HepG2 (cell line): ENCODE data around the gene MLXIPL. TPM values are rescaled to one million over a fixed set of nuclear protein-coding genes. Genes with fewer than 3 reads are reported as not detected.

Experiments used
- BCL6 ChIP-seq: IDR thresholded peaks from 2 replicates; pipeline ENCODE4 v1.6.1; 2016; ENCODE audit warnings: missing genetic modification reagents, missing compliant biosample characterization
- CTCF ChIP-seq: sonication (generic); formaldehyde crosslinking; IDR thresholded peaks from 2 replicates; pipeline ENCODE4 v1.5.0; 2020; ENCODE audit warnings: mild to moderate bottlenecking, missing genetic modification reagents, moderate library complexity
- HDAC6 ChIP-seq: fragments of 200-600 bp; sonication (generic); IDR thresholded peaks from 2 replicates; pipeline ENCODE4 v1.7.0; 2017; ENCODE audit warnings: mild to moderate bottlenecking, antibody characterized with exemption, low read length, low read depth
- HMG20B ChIP-seq: conservative IDR thresholded peaks from 2 replicates; pipeline ENCODE4 v1.6.1; 2016; ENCODE audit warnings: missing genetic modification reagents, missing compliant biosample characterization
- NFE2L1 ChIP-seq: sonication (generic); formaldehyde crosslinking; IDR thresholded peaks from 2 replicates; pipeline ENCODE4 v1.4.0; 2020; ENCODE audit warnings: missing genetic modification reagents, mild to moderate bottlenecking, borderline replicate concordance
- NFIC ChIP-seq: IDR thresholded peaks from 2 replicates; pipeline ENCODE4 v1.6.1; 2012; ENCODE audit warnings: mild to moderate bottlenecking, low read length, inconsistent platforms
- NR0B2 ChIP-seq: sonication (generic); formaldehyde crosslinking; IDR thresholded peaks from 2 replicates; pipeline ENCODE4 v1.4.0; 2020; ENCODE audit warnings: mild to moderate bottlenecking, missing genetic modification reagents
- RAD21 ChIP-seq: fragments of 450-650 bp; formaldehyde crosslinking; IDR thresholded peaks from 2 replicates; pipeline ENCODE4 v1.5.0; 2020; ENCODE audit warnings: mild to moderate bottlenecking
- RBFOX2 ChIP-seq: fragments of 200-400 bp; formaldehyde crosslinking; IDR thresholded peaks from 2 replicates; pipeline ENCODE4 v1.6.1; 2017; ENCODE audit warnings: low read depth, mild to moderate bottlenecking, low read length
- SMAD1 ChIP-seq: sonication (generic); formaldehyde crosslinking; IDR thresholded peaks from 2 replicates; pipeline ENCODE4 v1.4.0; 2020; ENCODE audit warnings: missing genetic modification reagents, low read depth, mild to moderate bottlenecking, borderline replicate concordance
- SOX5 ChIP-seq: IDR thresholded peaks from 2 replicates; pipeline ENCODE4 v1.6.1; 2016; ENCODE audit warnings: borderline replicate concordance
- SOX6 ChIP-seq, 2 experiments: fragments of 450-650 bp in 1 of 2; sonication (generic) in 1 of 2; formaldehyde crosslinking in 1 of 2; IDR thresholded peaks; 2 replicates each; pipeline versions ENCODE4 v1.4.0 to v1.6.1; 2017 to 2020; ENCODE audit warnings: antibody characterized with exemption in 1 of 2, mild to moderate bottlenecking in 1 of 2, missing genetic modification reagents in 1 of 2
- THAP9 ChIP-seq: sonication (generic); formaldehyde crosslinking; IDR thresholded peaks from 2 replicates; pipeline ENCODE4; 2020; ENCODE audit warnings: missing genetic modification reagents, mild to moderate bottlenecking, borderline replicate concordance
- ZFP36L2 ChIP-seq: sonication (generic); formaldehyde crosslinking; IDR thresholded peaks from 2 replicates; pipeline ENCODE4 v1.4.0; 2020; ENCODE audit warnings: missing genetic modification reagents
- ZNF180 ChIP-seq: sonication (generic); formaldehyde crosslinking; IDR thresholded peaks from 2 replicates; pipeline ENCODE4 v1.4.0; 2020; ENCODE audit warnings: low read depth, missing genetic modification reagents, borderline replicate concordance
- ZNF34 ChIP-seq: sonication (generic); formaldehyde crosslinking; IDR thresholded peaks from 2 replicates; pipeline ENCODE4 v1.4.0; 2020; ENCODE audit warnings: mild to moderate bottlenecking, missing genetic modification reagents, borderline replicate concordance
- ZNF563 ChIP-seq: sonication (generic); formaldehyde crosslinking; IDR thresholded peaks from 2 replicates; pipeline ENCODE4 v1.8.0; 2022; ENCODE audit warnings: mild to moderate bottlenecking, moderate library complexity, missing genetic modification reagents
- ZNF589 ChIP-seq: sonication (generic); formaldehyde crosslinking; conservative IDR thresholded peaks from 2 replicates; pipeline ENCODE4 v1.8.0; 2022; ENCODE audit warnings: mild to moderate bottlenecking, moderate library complexity, missing genetic modification reagents
- ZNF691 ChIP-seq: sonication (generic); formaldehyde crosslinking; IDR thresholded peaks from 2 replicates; pipeline ENCODE4 v1.4.0; 2020; ENCODE audit warnings: missing genetic modification reagents, low read depth, mild to moderate bottlenecking, borderline replicate concordance
- ZUFSP ChIP-seq: sonication (generic); formaldehyde crosslinking; IDR thresholded peaks from 2 replicates; pipeline ENCODE4 v1.9.0; 2021; ENCODE audit warnings: missing genetic modification reagents, mild to moderate bottlenecking, borderline replicate concordance
- polyA plus RNA-seq, 8 experiments: library from polyadenylated mRNA; depleted of rRNA in 3 of 8; stranded (reverse) in 7 of 8; unstranded in 1 of 8; fragments of >200 nt; fragmentation: Illumina TruSeq in 4 of 8; extraction: Trizol in 4 of 8; gene quantifications; 2 replicates each; pipeline versions ENCODE4 v1.2.1 to v1.2.3, GENCODE V29; 2011 to 2016; ENCODE audit warnings: low read depth in 4 of 8, missing spikeins in 1 of 8, mixed read lengths in 1 of 8; ENCODE audit not compliant: insufficient read depth in 1 of 8
- total RNA-seq, 5 experiments: library from RNA; depleted of rRNA; stranded (reverse); fragments of >200 nt; fragmentation: Illumina TruSeq; extraction: Trizol; gene quantifications; 2 replicates each; pipeline ENCODE4 v1.2.3, GENCODE V29; 2016; ENCODE audit warnings: low read depth in 1 of 5

Gene MLXIPL
- total and polyA plus RNA-seq, 2 of the 13 experiments (the other 11 are each of a cell fraction or from before 2014, with no cell fraction given): 51.6 to 60.1 TPM

- TF ChIP-seq THAP9 (CRISPR knock-in tag): peak; percentile 60
- peak; percentile 40; the same call in 1 of the 2 replicates for TF ChIP-seq ZNF691
- TF ChIP-seq ZFP36L2: no peak
- TF ChIP-seq ZNF563: peak; percentile 48; the same call in 1 of the 2 replicates
- TF ChIP-seq HDAC6: no peak
- no peak for TF ChIP-seq BCL6 (CRISPR knock-in tag)
- TF ChIP-seq ZNF180 (CRISPR knock-in tag): no peak
- no peak for TF ChIP-seq NFE2L1 (CRISPR knock-in tag)
- no peak for TF ChIP-seq ZNF589 (CRISPR knock-in tag)
- TF ChIP-seq NFIC: no peak
- TF ChIP-seq CTCF (CRISPR knock-in tag): peak; percentile 91
- TF ChIP-seq RBFOX2: peak; percentile 82
- TF ChIP-seq ZUFSP: no peak
- TF ChIP-seq RAD21 (CRISPR knock-in tag): peak; percentile 88
- TF ChIP-seq SMAD1 (CRISPR knock-in tag): peak; percentile 58; the same call in 1 of the 2 replicates
- no peak for TF ChIP-seq SOX6 (IDR thresholded peaks at IDR 0.05)
- TF ChIP-seq SOX6 (CRISPR knock-in tag; IDR thresholded peaks at IDR 0.05): no peak; the same call in 1 of the 2 replicates
- 0 out of 2 replicates have a peak, but pooled peaks have one; percentile 18 for TF ChIP-seq NR0B2 (CRISPR knock-in tag)
- TF ChIP-seq HMG20B (CRISPR knock-in tag): no peak
- 0 out of 2 replicates have a peak, but pooled peaks have one; percentile 34 for TF ChIP-seq ZNF34 (CRISPR knock-in tag)
- no peak for TF ChIP-seq SOX5 (CRISPR knock-in tag)
Measured at GRCh38 chr7:73606801-73607691, 17.3 kb downstream of the MLXIPL start (continued).
